GM12878 (cell line): ENCODE results near the gene RETREG1. TPM values are rescaled to one million over a fixed set of nuclear protein-coding genes. Genes with fewer than 3 reads are reported as not detected.

ENCODE experiments used
- ATAC-seq: fragments of 200-7000 bp; cut with Tn5 transposase; 3 replicates; pipeline ENCODE4 v1.9.1; 2020; ENCODE audit warnings: mild to moderate bottlenecking, moderate library complexity
- BruUV-seq: library from RNA; stranded (reverse); fragments of 400-500 nt; replicated peaks from 2 replicates; lab custom pipeline; 2021; lab: Mats Ljungman, UMichigan
- CTCF ChIA-PET: fragments of 300-600 bp; sonication (Branson Sonifier 250); formaldehyde crosslinking; extraction: SDS; loops from one replicate; lab custom pipeline; 2021; ENCODE audit warnings: inconsistent platforms; lab: Yijun Ruan, JAX
- POLR2A ChIA-PET: fragments of 350-600 bp; formaldehyde crosslinking; extraction: SDS; loops from one replicate; lab custom pipeline; 2021; ENCODE audit warnings: inconsistent platforms; lab: Charles Lee
- RAD21 ChIA-PET: fragments of 300-600 bp; sonication (Branson Sonifier 250); formaldehyde crosslinking; loops from one replicate; lab custom pipeline; 2023; ENCODE audit warnings: antibody characterized with exemption; ENCODE audit not compliant: unreplicated experiment; lab: Charles Lee
- SMC1A ChIA-PET: fragments of 300-600 bp; sonication (Branson Sonifier 250); formaldehyde crosslinking; loops from one replicate; lab custom pipeline; 2023; ENCODE audit not compliant: unreplicated experiment, uncharacterized antibody; lab: Charles Lee
- DNase-seq: peaks from one replicate; pipeline ENCODE4 v3.0.0-alpha.2; 2011; ENCODE audit warnings: low read depth, low spot score
- FAIRE-seq: peaks from 3 replicates; lab custom pipeline; 2011; peaks lifted over from hg19 to GRCh38; lab: Jason Lieb, UNC
- H2AFZ ChIP-seq: 2 replicates; pipeline ENCODE4 v1.6.0; 2011; ENCODE audit warnings: low read depth, low read length, control low read depth; ENCODE audit not compliant: control insufficient read depth
- H3K27ac ChIP-seq: 2 replicates; pipeline ENCODE4 v1.5.1; 2011; ENCODE audit warnings: control low read depth; ENCODE audit not compliant: control insufficient read depth, insufficient read depth
- H3K27me3 ChIP-seq, 2 experiments: replicated peaks in 1 of 2; 2 replicates each; pipeline versions ENCODE4 v1.6.0 to v1.6.1; 2011; ENCODE audit warnings: low read length in 1 of 2; ENCODE audit not compliant: control insufficient read depth in 2 of 2, insufficient read depth in 2 of 2
- H3K36me3 ChIP-seq, 2 experiments: 2 replicates each; pipeline ENCODE4 v1.5.1; 2011; ENCODE audit warnings: low read length in 1 of 2; ENCODE audit not compliant: control insufficient read depth in 2 of 2, insufficient read depth in 2 of 2
- H3K4me1 ChIP-seq: 2 replicates; pipeline ENCODE4 v1.6.1; 2011; ENCODE audit warnings: mild to moderate bottlenecking, low read length, moderate library complexity, mixed read lengths; ENCODE audit not compliant: control insufficient read depth, insufficient read depth
- H3K4me2 ChIP-seq: 2 replicates; pipeline ENCODE4 v1.6.0; 2011; ENCODE audit warnings: control low read depth; ENCODE audit not compliant: control insufficient read depth, insufficient read depth
- H3K4me3 ChIP-seq: fragments of 200-600 bp; sonication (generic); 2 replicates; pipeline ENCODE4 v1.5.1; 2016
- H3K79me2 ChIP-seq: 2 replicates; pipeline ENCODE4 v1.6.0; 2011; ENCODE audit warnings: low read length; ENCODE audit not compliant: control insufficient read depth, insufficient read depth
- H3K9ac ChIP-seq: 2 replicates; pipeline ENCODE4 v1.8.0; 2011; ENCODE audit warnings: low read length, control low read depth, mixed read lengths; ENCODE audit not compliant: control insufficient read depth, insufficient read depth
- H3K9me3 ChIP-seq: replicated peaks from 3 replicates; pipeline ENCODE4 v1.5.1; 2011; ENCODE audit warnings: mild to moderate bottlenecking, low read length; ENCODE audit not compliant: control insufficient read depth, insufficient read depth
- H4K20me1 ChIP-seq: 2 replicates; pipeline ENCODE4 v1.6.0; 2011; ENCODE audit not compliant: control insufficient read depth, insufficient read depth
- EGR1 ChIP-seq, 2 experiments: IDR thresholded peaks; 1 replicate in 1 of 2; 2 replicates in 1 of 2; pipeline ENCODE4 v1.6.1; 2011 to 2012; ENCODE audit warnings: low read depth in 2 of 2, low read length in 2 of 2, borderline replicate concordance in 1 of 2, mild to moderate bottlenecking in 1 of 2, moderate library complexity in 1 of 2
- EP300 ChIP-seq, 2 experiments: fragments of 150-350 bp in 1 of 2; IDR thresholded peaks; 2 replicates each; pipeline ENCODE4 v1.6.1; 2011 to 2012; ENCODE audit warnings: low read depth in 2 of 2, low read length in 2 of 2, borderline replicate concordance in 1 of 2, improper control_type of control experiment in 1 of 2, inconsistent platforms in 1 of 2; ENCODE audit not compliant: control insufficient read depth in 1 of 2
- GATAD2B ChIP-seq: fragments of 450-650 bp; conservative IDR thresholded peaks from 2 replicates; pipeline ENCODE4 v1.6.1; 2017; ENCODE audit warnings: low read depth, mild to moderate bottlenecking, moderate library complexity
- HCFC1 ChIP-seq: fragments of 150-350 bp; IDR thresholded peaks from 2 replicates; pipeline ENCODE4 v1.6.1; 2014; ENCODE audit warnings: low read length
- HDAC2 ChIP-seq: fragments of 200-600 bp; sonication (generic); IDR thresholded peaks from 2 replicates; pipeline ENCODE4 v1.6.1; 2017
- IKZF2 ChIP-seq, 2 experiments: fragments of 450-650 bp; IDR thresholded peaks; 2 replicates each; pipeline ENCODE4 v1.6.1; 2017; ENCODE audit warnings: mild to moderate bottlenecking in 2 of 2, moderate library complexity in 2 of 2
- IRF4 ChIP-seq: IDR thresholded peaks from 2 replicates; pipeline ENCODE4 v1.6.1; 2011; ENCODE audit warnings: low read depth, low read length
- JUNB ChIP-seq: IDR thresholded peaks from 2 replicates; pipeline ENCODE4 v1.6.1; 2016; ENCODE audit warnings: antibody characterized with exemption, mild to moderate bottlenecking
- NFXL1 ChIP-seq: fragments of 450-650 bp; IDR thresholded peaks from 2 replicates; pipeline ENCODE4 v1.6.1; 2017; ENCODE audit warnings: antibody characterized with exemption, mild to moderate bottlenecking, borderline replicate concordance
- POLR2AphosphoS2 ChIP-seq: IDR thresholded peaks from 2 replicates; pipeline ENCODE4 v1.6.1; 2011; ENCODE audit warnings: low read depth, mild to moderate bottlenecking, low read length, improper control_type of control experiment, moderate library complexity
- RBBP5 ChIP-seq: fragments of 200-600 bp; sonication (generic); conservative IDR thresholded peaks from 2 replicates; pipeline ENCODE4 v1.6.1; 2016
- SIN3A ChIP-seq: IDR thresholded peaks from 2 replicates; pipeline ENCODE4 v1.6.1; 2012; ENCODE audit warnings: low read depth, low read length, improper control_type of control experiment
- SREBF1 ChIP-seq: IDR thresholded peaks from 2 replicates; pipeline ENCODE4 v1.6.1; 2012; ENCODE audit warnings: mild to moderate bottlenecking, low read length
- YBX1 ChIP-seq: fragments of 450-650 bp; IDR thresholded peaks from 2 replicates; pipeline ENCODE4 v1.6.1; 2016; ENCODE audit warnings: antibody characterized with exemption
- ZNF207 ChIP-seq: fragments of 450-650 bp; IDR thresholded peaks from 2 replicates; pipeline ENCODE4 v1.6.1; 2014; ENCODE audit warnings: antibody characterized with exemption, mild to moderate bottlenecking, borderline replicate concordance
- WGBS: methylation state at CpG from one replicate; pipeline ENCODE4 v1.1.6; 2016; ENCODE audit warnings: low lambda C conversion rate; ENCODE audit not compliant: insufficient replicate concordance, insufficient coverage; ENCODE audit errors: missing lambda C conversion rate; 5-methylcytosine and 5-hydroxymethylcytosine counted together
- in situ Hi-C: fragments of 300-500 bp; cut with MboI; formaldehyde crosslinking; loops from 9 replicates; pipeline ENCODE4 v1.14.3; 2018; ENCODE audit warnings: mixed read lengths
- intact Hi-C: fragments of 100-400 bp; cut with micrococcal nuclease; formaldehyde crosslinking; loops from one replicate; pipeline ENCODE4 v1.14.2; 2022; ENCODE audit not compliant: unreplicated experiment
- polyA plus RNA-seq, 11 experiments: library from polyadenylated mRNA; depleted of rRNA in 4 of 11; unstranded in 6 of 11; stranded (reverse) in 5 of 11; fragments of >200 nt; fragmentation: Nextera tagmentation in 4 of 11; fragmentation: Illumina TruSeq in 1 of 11; extraction: Ambion mirVana in 4 of 11; extraction: Trizol in 1 of 11; gene quantifications; 1 replicate in 1 of 11; 2 replicates in 10 of 11; pipeline versions ENCODE4 v1.2.1 to v1.2.3, GENCODE V29; 2011 to 2016; ENCODE audit warnings: inconsistent platforms in 2 of 11, missing spikeins in 2 of 11, low read depth in 1 of 11
- total RNA-seq, 4 experiments: library from RNA; depleted of rRNA in 3 of 4; stranded (reverse); fragments of >200 nt in 3 of 4; fragmentation: Illumina TruSeq in 1 of 4; extraction: Trizol in 1 of 4; gene quantifications; 2 replicates each; pipeline versions ENCODE4 v1.2.1 to v1.2.3, GENCODE V29; 2013 to 2021
- TF ChIP-seq, protein P1 (sequence below): IDR thresholded peaks from 2 replicates; pipeline ENCODE4 v1.6.1; 2011; ENCODE audit warnings: mild to moderate bottlenecking, low read depth, low read length, moderate library complexity; ENCODE audit not compliant: insufficient replicate concordance
- TF ChIP-seq, protein P2 (sequence below): IDR thresholded peaks from 2 replicates; pipeline ENCODE4 v1.6.1; 2011; ENCODE audit warnings: low read depth, low read length, improper control_type of control experiment, borderline replicate concordance
- TF ChIP-seq, protein P3 (sequence below): IDR thresholded peaks from 2 replicates; pipeline ENCODE4 v1.6.1; 2012; ENCODE audit warnings: low read length, inconsistent platforms
- TF ChIP-seq, protein P4 (sequence below): fragments of 450-650 bp; IDR thresholded peaks from 2 replicates; pipeline ENCODE4 v1.6.1; 2016; ENCODE audit warnings: mild to moderate bottlenecking

The RETREG1 gene
- total and polyA plus RNA-seq, 10 of the 15 experiments (the other 5 are each of a cell fraction or from before 2014, with no cell fraction given): 3.9 to 8.9 (median 6.4) TPM

DNA sequence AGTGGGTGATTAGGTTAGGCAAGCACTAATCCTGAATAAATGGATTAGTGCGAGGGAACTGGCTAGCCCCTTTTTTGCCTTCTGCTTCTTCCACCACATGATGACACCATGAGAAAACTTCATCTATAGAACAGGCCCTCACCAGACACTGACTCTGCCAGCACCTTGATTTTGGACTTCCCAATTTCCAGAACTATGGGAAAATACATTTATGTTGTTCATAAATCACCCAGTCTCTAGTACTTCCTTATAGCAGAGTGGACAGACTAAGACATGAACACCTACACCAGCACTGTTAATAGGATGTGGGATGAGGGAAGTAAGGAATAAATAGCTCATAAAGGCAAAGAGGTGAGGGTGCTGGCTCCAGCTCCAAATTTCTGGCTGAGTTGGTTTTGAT lies 152.6 kb downstream of the RETREG1 start:
- POLR2A ChIA-PET: no interaction called here
- peaks cover 1 to 32% of the 10 kb centered on the region in 2 experiments for H3K36me3 ChIP-seq

More for the DNA sequence above, 152.6 kb downstream of the RETREG1 start:
- in situ Hi-C loops (loop anchor here (25.0 kb wide), 1 partner anchor 1752 kb away; no protein-coding TSS in a partner anchor), intact Hi-C loops (no loop called here)
- no peaks in the 10 kb centered on the region; the same call in 2 of the 3 replicates for H3K9me3 ChIP-seq
- H3K4me2 ChIP-seq: peak overlapping the region; percentile 95
- H4K20me1 ChIP-seq: no peaks in the 10 kb centered on the region; the same call in 1 of the 2 replicates
- ChIA-PET RAD21 (no interaction called here), CTCF (interaction anchor here (1.2 to 6.0 kb wide), 3 partner anchors 9 to 304 kb away, joined by 3 to 48 read pairs (median 3); no protein-coding TSS in a partner anchor), SMC1A (interaction anchor here (1.1 kb wide), 1 partner anchor 87 kb away, joined by 4 read pairs; no protein-coding TSS in a partner anchor)
- peaks cover 68% of the 10 kb centered on the region for H3K79me2 ChIP-seq
- H3K4me3 ChIP-seq: peak overlapping the region; percentile 95
- H3K27ac ChIP-seq: peak overlapping the region; percentile 94; the same call in 1 of the 2 replicates
- H3K9ac ChIP-seq: peak overlapping the region; percentile 85
- H2AFZ ChIP-seq: no peak overlapping the region
- DNase-seq (no peak), FAIRE-seq (no peak), ATAC-seq (no peak)
- no peaks in the 10 kb centered on the region for H3K27me3 ChIP-seq
- WGBS: 100% methylated on average over 1 of the region's 1 CpG
- no TSS peak for BruUV-seq
- TF ChIP-seq, protein P1, sequence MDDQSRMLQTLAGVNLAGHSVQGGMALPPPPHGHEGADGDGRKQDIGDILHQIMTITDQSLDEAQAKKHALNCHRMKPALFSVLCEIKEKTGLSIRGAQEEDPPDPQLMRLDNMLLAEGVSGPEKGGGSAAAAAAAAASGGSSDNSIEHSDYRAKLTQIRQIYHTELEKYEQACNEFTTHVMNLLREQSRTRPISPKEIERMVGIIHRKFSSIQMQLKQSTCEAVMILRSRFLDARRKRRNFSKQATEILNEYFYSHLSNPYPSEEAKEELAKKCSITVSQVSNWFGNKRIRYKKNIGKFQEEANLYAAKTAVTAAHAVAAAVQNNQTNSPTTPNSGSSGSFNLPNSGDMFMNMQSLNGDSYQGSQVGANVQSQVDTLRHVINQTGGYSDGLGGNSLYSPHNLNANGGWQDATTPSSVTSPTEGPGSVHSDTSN: no peak
- TF ChIP-seq, protein P2, sequence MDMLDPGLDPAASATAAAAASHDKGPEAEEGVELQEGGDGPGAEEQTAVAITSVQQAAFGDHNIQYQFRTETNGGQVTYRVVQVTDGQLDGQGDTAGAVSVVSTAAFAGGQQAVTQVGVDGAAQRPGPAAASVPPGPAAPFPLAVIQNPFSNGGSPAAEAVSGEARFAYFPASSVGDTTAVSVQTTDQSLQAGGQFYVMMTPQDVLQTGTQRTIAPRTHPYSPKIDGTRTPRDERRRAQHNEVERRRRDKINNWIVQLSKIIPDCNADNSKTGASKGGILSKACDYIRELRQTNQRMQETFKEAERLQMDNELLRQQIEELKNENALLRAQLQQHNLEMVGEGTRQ: no peak
- TF ChIP-seq RBBP5: no peak
- no peak for TF ChIP-seq ZNF207
- no peak for TF ChIP-seq JUNB
- no peak for TF ChIP-seq HDAC2
- TF ChIP-seq, protein P3, sequence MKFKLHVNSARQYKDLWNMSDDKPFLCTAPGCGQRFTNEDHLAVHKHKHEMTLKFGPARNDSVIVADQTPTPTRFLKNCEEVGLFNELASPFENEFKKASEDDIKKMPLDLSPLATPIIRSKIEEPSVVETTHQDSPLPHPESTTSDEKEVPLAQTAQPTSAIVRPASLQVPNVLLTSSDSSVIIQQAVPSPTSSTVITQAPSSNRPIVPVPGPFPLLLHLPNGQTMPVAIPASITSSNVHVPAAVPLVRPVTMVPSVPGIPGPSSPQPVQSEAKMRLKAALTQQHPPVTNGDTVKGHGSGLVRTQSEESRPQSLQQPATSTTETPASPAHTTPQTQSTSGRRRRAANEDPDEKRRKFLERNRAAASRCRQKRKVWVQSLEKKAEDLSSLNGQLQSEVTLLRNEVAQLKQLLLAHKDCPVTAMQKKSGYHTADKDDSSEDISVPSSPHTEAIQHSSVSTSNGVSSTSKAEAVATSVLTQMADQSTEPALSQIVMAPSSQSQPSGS: no peak
- no peak for TF ChIP-seq EGR1 (IDR thresholded peaks at IDR 0.05; ENCODE audit: borderline replicate concordance in 1 of 2, low read depth in 2 of 2, low read length in 2 of 2)
- no peak for TF ChIP-seq SIN3A
- TF ChIP-seq NFXL1: no peak
- TF ChIP-seq GATAD2B: no peak
- no peak for TF ChIP-seq POLR2AphosphoS2
- TF ChIP-seq IRF4: no peak
- no peak for TF ChIP-seq SREBF1
- TF ChIP-seq HCFC1: no peak
- TF ChIP-seq YBX1: no peak
- no peak for TF ChIP-seq IKZF2 (IDR thresholded peaks at IDR 0.05)
- TF ChIP-seq, protein P4, sequence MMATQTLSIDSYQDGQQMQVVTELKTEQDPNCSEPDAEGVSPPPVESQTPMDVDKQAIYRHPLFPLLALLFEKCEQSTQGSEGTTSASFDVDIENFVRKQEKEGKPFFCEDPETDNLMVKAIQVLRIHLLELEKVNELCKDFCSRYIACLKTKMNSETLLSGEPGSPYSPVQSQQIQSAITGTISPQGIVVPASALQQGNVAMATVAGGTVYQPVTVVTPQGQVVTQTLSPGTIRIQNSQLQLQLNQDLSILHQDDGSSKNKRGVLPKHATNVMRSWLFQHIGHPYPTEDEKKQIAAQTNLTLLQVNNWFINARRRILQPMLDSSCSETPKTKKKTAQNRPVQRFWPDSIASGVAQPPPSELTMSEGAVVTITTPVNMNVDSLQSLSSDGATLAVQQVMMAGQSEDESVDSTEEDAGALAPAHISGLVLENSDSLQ: no peak
- no peak for TF ChIP-seq EP300 (IDR thresholded peaks at IDR 0.05; ENCODE audit: borderline replicate concordance in 1 of 2, control insufficient read depth in 1 of 2, low read depth in 2 of 2, low read length in 2 of 2)
- peaks cover 24% of the 10 kb centered on the region for H3K4me1 ChIP-seq
